H1 (cell line): ENCODE results near the gene NLRP10. TPM values are rescaled to one million over a fixed set of nuclear protein-coding genes. Genes with fewer than 3 reads are reported as not detected.

Source experiments
- BCL11A ChIP-seq, 2 experiments: IDR thresholded peaks; one replicate each; pipeline ENCODE4 v1.6.1; 2011; ENCODE audit warnings: low read depth in 2 of 2, low read length in 2 of 2, mild to moderate bottlenecking in 2 of 2
- HDAC6 ChIP-seq: IDR thresholded peaks from one replicate; pipeline ENCODE4 v1.7.1; 2012; ENCODE audit warnings: low read depth, mild to moderate bottlenecking, inconsistent platforms, low read length, moderate library complexity
- polyA plus RNA-seq, 7 experiments: library from polyadenylated mRNA; depleted of rRNA in 3 of 7; stranded (reverse) in 5 of 7; unstranded in 2 of 7; fragments of >200 nt in 5 of 7; fragments of 200-250 nt in 2 of 7; gene quantifications; 1 replicate in 5 of 7; 2 replicates in 1 of 7; 4 replicates in 1 of 7; pipeline versions ENCODE4 v1.2.1 to v1.2.3, GENCODE V29; 2011 to 2013; ENCODE audit warnings: missing spikeins in 2 of 7, mixed read lengths in 2 of 7
- total RNA-seq: library from RNA; stranded (reverse); fragmentation: NEBNext Ultra II Directional; extraction: Animal tissue kit (Norgen Biotek cat#: 25700); gene quantifications from 2 replicates; pipeline ENCODE4 v1.2.1, GENCODE V29; 2021
- TF ChIP-seq, protein P1 (sequence below): fragments of 300-600 bp; sonication (generic); IDR thresholded peaks from 2 replicates; pipeline ENCODE4 v1.7.1; 2012; ENCODE audit warnings: low read length, moderate library complexity, mild to moderate bottlenecking, inconsistent platforms; ENCODE audit not compliant: insufficient replicate concordance

Gene NLRP10
- total and polyA plus RNA-seq, 2 of the 8 experiments (the other 6 are each of a cell fraction or from before 2014, with no cell fraction given): 0.71 TPM; not detected in 1

DNA sequence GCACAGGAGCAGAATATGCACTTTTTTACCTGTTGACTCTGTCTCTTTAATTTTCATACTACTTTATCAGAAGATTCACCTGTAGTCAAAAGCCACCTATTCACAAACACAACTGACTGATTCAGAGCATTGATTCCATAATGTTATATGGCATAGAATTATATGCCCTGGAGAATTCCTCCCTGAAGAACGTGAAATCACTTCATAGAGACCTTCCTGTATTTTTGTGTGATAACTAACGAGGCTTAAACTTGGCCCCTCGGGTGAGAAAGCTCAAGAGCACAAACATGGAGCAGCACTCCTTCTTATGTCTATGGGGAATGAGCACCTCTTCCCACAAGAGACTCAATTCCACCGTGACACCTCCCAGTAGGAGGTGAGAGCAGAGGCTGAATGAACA is 34.1 kb downstream of the NLRP10 start, which contains the start of gene OR10A6 (continued):
- TF ChIP-seq, protein P1, sequence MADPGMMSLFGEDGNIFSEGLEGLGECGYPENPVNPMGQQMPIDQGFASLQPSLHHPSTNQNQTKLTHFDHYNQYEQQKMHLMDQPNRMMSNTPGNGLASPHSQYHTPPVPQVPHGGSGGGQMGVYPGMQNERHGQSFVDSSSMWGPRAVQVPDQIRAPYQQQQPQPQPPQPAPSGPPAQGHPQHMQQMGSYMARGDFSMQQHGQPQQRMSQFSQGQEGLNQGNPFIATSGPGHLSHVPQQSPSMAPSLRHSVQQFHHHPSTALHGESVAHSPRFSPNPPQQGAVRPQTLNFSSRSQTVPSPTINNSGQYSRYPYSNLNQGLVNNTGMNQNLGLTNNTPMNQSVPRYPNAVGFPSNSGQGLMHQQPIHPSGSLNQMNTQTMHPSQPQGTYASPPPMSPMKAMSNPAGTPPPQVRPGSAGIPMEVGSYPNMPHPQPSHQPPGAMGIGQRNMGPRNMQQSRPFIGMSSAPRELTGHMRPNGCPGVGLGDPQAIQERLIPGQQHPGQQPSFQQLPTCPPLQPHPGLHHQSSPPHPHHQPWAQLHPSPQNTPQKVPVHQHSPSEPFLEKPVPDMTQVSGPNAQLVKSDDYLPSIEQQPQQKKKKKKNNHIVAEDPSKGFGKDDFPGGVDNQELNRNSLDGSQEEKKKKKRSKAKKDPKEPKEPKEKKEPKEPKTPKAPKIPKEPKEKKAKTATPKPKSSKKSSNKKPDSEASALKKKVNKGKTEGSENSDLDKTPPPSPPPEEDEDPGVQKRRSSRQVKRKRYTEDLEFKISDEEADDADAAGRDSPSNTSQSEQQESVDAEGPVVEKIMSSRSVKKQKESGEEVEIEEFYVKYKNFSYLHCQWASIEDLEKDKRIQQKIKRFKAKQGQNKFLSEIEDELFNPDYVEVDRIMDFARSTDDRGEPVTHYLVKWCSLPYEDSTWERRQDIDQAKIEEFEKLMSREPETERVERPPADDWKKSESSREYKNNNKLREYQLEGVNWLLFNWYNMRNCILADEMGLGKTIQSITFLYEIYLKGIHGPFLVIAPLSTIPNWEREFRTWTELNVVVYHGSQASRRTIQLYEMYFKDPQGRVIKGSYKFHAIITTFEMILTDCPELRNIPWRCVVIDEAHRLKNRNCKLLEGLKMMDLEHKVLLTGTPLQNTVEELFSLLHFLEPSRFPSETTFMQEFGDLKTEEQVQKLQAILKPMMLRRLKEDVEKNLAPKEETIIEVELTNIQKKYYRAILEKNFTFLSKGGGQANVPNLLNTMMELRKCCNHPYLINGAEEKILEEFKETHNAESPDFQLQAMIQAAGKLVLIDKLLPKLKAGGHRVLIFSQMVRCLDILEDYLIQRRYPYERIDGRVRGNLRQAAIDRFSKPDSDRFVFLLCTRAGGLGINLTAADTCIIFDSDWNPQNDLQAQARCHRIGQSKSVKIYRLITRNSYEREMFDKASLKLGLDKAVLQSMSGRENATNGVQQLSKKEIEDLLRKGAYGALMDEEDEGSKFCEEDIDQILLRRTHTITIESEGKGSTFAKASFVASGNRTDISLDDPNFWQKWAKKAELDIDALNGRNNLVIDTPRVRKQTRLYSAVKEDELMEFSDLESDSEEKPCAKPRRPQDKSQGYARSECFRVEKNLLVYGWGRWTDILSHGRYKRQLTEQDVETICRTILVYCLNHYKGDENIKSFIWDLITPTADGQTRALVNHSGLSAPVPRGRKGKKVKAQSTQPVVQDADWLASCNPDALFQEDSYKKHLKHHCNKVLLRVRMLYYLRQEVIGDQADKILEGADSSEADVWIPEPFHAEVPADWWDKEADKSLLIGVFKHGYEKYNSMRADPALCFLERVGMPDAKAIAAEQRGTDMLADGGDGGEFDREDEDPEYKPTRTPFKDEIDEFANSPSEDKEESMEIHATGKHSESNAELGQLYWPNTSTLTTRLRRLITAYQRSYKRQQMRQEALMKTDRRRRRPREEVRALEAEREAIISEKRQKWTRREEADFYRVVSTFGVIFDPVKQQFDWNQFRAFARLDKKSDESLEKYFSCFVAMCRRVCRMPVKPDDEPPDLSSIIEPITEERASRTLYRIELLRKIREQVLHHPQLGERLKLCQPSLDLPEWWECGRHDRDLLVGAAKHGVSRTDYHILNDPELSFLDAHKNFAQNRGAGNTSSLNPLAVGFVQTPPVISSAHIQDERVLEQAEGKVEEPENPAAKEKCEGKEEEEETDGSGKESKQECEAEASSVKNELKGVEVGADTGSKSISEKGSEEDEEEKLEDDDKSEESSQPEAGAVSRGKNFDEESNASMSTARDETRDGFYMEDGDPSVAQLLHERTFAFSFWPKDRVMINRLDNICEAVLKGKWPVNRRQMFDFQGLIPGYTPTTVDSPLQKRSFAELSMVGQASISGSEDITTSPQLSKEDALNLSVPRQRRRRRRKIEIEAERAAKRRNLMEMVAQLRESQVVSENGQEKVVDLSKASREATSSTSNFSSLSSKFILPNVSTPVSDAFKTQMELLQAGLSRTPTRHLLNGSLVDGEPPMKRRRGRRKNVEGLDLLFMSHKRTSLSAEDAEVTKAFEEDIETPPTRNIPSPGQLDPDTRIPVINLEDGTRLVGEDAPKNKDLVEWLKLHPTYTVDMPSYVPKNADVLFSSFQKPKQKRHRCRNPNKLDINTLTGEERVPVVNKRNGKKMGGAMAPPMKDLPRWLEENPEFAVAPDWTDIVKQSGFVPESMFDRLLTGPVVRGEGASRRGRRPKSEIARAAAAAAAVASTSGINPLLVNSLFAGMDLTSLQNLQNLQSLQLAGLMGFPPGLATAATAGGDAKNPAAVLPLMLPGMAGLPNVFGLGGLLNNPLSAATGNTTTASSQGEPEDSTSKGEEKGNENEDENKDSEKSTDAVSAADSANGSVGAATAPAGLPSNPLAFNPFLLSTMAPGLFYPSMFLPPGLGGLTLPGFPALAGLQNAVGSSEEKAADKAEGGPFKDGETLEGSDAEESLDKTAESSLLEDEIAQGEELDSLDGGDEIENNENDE: no peak
- no peak for TF ChIP-seq BCL11A (IDR thresholded peaks at IDR 0.05; ENCODE audit: low read depth in 2 of 2, low read length in 2 of 2)
- no peak for TF ChIP-seq HDAC6
- TF ChIP-seq, all 59 proteins: peak for 0
